GM19372 (cell line): ENCODE data around the gene TMEFF1.

Source experiments
- ATAC-seq: cut with Tn5 transposase; IDR thresholded peaks from one replicate; pipeline ENCODE4 v1.9.1; 2021; ENCODE audit warnings: mild to moderate bottlenecking, low read depth, moderate library complexity; ENCODE audit not compliant: unreplicated experiment

TMEFF1 gene

DNA sequence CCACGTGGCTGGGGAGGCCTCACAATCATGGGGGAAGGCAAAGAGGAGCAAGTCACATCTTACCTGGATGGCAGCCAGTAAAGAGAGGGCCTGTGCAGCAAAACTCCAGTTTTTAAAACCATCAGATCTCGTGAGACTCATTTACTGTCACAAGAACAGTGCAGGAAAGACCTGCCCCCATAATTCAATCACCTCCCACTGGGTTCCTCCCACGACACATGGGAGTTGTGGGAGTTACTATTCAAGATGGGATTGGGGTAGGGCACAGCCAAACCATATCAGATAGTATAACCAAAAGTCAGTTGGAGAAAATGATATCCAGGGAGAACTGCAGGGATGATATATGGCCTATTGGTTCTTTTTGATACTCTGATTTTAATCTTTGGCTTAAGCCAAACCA lies 94.9 kb downstream of the TMEFF1 start:
- no peak for ATAC-seq

- ATAC-seq: no peak
Observed at GRCh38 chr9:100573655-100574260, 100.8 kb downstream of the TMEFF1 start.

- no peak for ATAC-seq
Observed at GRCh38 chr9:100575006-100575405, 102.1 kb downstream of the TMEFF1 start.

- ATAC-seq: no peak
Observed at GRCh38 chr9:100575765-100576386, 102.9 kb downstream of the TMEFF1 start.

- ATAC-seq: no peak
Observed at GRCh38 chr9:100577776-100578448, 105.0 kb downstream of the TMEFF1 start, which contains the start of gene CAVIN4. TSS of gene CAVIN4 (plus strand) at chr9:100578079. CDS start at chr9:100578144, 65 bp downstream.

DNA sequence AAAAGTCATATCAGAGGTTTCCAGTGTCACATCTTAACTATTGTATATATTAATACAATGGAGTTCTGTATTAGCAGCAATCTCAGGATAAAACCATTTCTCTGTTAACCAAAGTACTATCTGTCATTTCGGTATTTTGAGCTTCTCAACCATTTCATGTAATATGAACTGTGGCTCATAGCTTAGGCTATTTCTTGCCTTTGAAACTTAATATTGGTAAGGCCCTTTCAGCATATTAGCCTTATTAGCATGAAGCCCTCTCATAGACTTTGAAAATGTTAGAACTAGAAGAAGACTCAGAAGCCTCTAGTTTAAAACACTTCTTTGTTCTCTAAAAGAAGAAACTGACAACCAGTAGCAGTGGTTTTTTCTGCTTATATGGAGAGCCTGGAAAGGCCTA lies 105.7 kb downstream of the TMEFF1 start:
- no peak for ATAC-seq

DNA sequence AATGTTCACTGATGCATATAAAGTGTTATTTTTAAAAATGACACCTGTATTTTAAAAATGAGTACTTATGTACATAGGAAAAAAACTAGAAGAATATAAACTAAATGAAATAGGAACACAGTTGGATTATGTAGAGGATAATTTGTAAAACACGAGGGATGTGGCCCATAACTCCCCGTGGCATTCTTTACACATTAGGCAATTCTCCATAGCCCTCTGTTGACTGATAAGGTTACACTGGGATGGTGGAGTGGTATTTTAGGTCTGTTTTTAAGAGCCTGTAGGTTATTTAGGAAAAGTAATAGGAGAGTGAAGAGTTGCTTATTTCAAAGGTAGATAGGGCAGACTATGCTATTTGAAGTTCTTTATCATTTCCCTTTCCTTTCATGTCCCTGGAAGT lies 106.7 kb downstream of the TMEFF1 start:
- no peak for ATAC-seq

DNA sequence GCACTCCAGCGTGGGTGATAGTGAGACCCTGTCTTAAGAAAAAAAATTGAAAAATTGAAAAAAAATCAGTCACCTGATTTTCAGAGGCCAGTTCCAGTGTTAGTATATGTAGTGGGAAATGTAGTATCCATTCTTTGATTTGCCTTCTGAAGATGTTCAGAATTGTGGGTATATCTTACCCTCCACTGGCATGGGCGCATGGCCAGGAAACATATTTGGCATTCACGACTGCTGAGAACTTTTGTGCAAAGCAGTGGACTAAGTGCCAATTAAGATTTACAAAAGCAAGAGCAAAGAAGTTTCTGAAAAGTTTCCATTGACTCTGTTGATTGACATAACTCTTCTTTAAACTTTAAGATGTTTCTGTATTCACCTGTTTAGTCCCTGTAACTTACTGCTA lies 107.3 kb downstream of the TMEFF1 start:
- no peak for ATAC-seq

DNA sequence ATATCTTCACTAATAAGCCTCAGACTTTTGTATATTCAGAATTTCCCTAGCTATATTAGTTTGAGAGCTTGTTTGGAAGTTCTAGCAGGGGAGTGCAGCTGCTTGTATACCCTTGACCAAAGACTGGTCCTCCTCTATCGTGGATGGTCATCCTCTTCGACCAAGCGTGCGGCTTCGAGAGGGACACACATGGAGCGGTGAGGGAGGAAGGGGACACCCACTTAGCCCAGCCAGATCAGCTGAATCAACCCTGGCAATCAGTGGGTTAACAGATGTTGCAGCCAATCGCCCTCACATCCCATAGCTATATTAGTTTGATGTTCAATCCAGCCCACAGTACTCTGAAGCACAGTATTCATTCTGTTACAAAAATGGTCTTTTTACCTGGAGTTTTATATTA lies 108.1 kb downstream of the TMEFF1 start:
- no peak for ATAC-seq

GRCh38 chr9:100581661-100582060 lies 108.7 kb downstream of the TMEFF1 start:
- no peak for ATAC-seq

- ATAC-seq: no peak
Observed at GRCh38 chr9:100583014-100583802, 110.3 kb downstream of the TMEFF1 start.

GRCh38 chr9:100584951-100585350 lies 112.0 kb downstream of the TMEFF1 start:
- no peak for ATAC-seq

DNA sequence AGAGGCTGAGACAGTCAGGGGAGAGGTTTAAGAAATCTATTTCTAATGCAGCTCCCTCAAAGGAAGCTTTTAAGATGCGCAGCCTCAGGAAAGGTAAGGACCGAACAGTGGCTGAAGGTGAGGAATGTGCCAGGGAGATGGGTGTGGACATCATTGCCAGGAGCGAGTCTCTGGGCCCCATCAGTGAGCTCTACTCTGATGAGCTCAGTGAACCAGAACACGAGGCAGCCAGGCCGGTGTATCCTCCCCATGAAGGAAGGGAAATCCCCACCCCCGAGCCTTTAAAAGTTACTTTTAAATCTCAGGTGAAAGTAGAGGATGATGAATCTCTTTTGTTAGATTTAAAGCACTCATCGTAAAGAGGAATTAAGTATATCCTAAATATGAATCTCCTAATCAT lies 113.1 kb downstream of the TMEFF1 start:
- ATAC-seq: no peak

- no peak for ATAC-seq
Observed at GRCh38 chr9:100587375-100587774, 114.4 kb downstream of the TMEFF1 start.

- ATAC-seq: no peak
Observed at GRCh38 chr9:100589582-100589981, 116.6 kb downstream of the TMEFF1 start.

- ATAC-seq: no peak
Observed at GRCh38 chr9:100590481-100590880, 117.5 kb downstream of the TMEFF1 start.

DNA sequence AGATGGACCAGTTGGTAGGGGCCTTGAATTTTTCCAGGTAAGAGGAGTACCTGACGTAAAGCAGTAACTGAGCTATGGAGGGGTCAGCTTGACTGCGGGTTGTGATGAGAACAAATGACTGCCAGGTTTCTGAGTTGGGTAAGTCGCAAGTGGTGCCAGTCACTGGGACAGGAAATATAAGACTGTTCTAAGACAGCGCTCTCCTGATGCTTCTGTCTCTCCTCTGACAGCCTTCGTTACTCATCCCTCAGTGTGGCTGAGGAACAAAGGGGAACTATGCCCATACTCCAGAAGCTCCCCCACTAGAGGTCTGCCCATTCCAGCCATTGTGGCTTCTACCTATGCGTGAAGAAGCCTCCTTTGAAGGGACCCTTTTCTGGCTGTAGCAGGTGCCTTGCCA lies 118.2 kb downstream of the TMEFF1 start:
- ATAC-seq: no peak

DNA sequence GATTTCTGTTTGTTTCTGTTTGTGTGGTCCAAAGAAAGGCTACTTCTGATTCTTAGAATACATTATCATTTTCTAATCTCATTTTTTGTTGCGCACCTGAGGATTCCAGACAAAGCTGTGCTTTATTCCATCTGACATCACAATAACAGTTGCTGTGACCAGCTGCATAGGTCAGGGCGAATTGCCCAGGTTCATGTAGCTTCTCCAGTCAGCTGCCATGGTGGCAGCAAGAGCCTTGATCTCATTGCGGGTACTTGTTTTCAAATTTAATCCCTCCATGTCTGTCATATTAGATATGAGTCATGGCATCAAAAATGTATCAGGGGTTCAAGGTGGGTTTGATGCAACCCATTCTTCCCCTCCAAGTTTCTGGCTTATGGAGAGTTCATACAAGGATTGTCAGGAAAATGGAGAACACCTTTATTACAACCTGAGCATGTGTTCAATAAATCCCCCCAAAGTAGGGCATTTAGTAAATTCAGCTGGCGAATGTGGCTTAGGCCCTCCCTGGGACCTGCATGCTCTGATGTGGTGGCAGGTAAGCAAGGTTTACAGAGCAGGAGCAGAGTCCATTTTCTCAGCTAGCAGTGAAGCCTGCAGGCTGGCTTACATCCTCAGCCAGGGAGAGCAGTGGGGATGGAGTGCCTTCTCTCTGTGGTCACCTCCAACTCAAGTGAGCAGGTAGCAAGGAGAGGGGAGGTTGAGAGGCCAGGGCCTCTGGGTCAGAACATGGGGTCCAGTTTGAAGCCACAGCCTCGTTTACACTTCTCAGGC lies 118.9 kb downstream of the TMEFF1 start:
- no peak for ATAC-seq

DNA sequence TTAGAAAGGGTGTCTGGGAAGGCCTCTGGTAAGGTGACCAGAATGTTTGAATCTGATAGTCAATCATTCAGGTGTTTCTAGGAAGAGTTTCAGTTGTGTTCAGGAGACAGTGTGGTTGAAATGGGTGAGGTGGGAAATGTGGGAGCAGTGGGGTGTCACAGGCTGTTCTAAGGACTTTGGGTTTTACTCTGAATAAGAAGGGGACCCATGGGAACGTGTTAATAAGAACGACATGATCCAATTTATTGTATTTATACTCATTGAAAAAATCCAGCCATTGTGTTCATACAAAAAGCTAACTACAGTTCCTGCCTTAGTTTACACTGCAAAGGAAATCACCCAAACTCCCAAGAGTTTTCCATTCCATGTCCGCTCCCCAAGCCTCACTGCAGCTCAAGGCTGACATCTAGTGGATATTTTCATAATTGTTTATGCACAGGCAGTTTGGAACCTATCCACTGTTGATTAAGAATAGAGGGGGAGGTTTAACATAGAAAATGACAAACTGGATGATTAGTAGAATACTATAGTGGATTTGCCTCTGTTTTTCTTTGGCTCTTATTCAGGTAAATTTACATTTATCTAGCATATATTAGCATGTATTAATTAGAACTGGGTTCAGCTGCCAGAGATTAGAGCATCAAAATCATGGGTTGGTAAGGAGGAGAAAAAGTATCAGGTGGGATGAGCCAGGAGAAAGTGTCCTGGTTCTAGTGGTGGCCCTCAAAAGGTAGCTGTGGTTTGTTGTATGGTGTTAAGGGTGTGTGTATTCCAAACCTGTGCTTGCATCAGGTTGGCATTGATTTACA lies 122.6 kb downstream of the TMEFF1 start:
- no peak for ATAC-seq

GRCh38 chr9:100597236-100597635 lies 124.3 kb downstream of the TMEFF1 start:
- ATAC-seq: no peak
